RWPE1 (cell line): ENCODE data around the gene FILIP1L.

Source experiments
- CTCF ChIA-PET: fragments of 350-600 bp; sonication (Branson Sonifier 250); formaldehyde crosslinking; extraction: SDS; loops from one replicate; lab custom pipeline; 2021; lab: Yijun Ruan, JAX
- POLR2A ChIA-PET: fragments of 400-600 bp; formaldehyde crosslinking; extraction: SDS; loops from one replicate; lab custom pipeline; 2020; ENCODE audit warnings: antibody characterized with exemption; ENCODE audit not compliant: low non-redundant PET; lab: Yijun Ruan, JAX
- DNase-seq: peaks from one replicate; pipeline ENCODE4 v3.0.0; 2012; ENCODE audit warnings: low spot score
- H3K27ac ChIP-seq: fragments of 450-650 bp; 2 replicates; pipeline ENCODE4 v1.5.1; 2017
- TF ChIP-seq, protein P1 (sequence below): fragments of 450-650 bp; conservative IDR thresholded peaks from 2 replicates; pipeline ENCODE4 v1.5.1; 2017; ENCODE audit warnings: low read depth, mild to moderate bottlenecking

Gene FILIP1L

GRCh38 chr3:100023150-100023549 is 91.2 kb downstream of the FILIP1L start:
- TF ChIP-seq, protein P1, sequence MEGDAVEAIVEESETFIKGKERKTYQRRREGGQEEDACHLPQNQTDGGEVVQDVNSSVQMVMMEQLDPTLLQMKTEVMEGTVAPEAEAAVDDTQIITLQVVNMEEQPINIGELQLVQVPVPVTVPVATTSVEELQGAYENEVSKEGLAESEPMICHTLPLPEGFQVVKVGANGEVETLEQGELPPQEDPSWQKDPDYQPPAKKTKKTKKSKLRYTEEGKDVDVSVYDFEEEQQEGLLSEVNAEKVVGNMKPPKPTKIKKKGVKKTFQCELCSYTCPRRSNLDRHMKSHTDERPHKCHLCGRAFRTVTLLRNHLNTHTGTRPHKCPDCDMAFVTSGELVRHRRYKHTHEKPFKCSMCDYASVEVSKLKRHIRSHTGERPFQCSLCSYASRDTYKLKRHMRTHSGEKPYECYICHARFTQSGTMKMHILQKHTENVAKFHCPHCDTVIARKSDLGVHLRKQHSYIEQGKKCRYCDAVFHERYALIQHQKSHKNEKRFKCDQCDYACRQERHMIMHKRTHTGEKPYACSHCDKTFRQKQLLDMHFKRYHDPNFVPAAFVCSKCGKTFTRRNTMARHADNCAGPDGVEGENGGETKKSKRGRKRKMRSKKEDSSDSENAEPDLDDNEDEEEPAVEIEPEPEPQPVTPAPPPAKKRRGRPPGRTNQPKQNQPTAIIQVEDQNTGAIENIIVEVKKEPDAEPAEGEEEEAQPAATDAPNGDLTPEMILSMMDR, result no peak
- DNase-seq, result no peak
- POLR2A ChIA-PET, result no interaction called here
- H3K27ac ChIP-seq, result no peak overlapping the region
- CTCF ChIA-PET, result no interaction called here

DNA sequence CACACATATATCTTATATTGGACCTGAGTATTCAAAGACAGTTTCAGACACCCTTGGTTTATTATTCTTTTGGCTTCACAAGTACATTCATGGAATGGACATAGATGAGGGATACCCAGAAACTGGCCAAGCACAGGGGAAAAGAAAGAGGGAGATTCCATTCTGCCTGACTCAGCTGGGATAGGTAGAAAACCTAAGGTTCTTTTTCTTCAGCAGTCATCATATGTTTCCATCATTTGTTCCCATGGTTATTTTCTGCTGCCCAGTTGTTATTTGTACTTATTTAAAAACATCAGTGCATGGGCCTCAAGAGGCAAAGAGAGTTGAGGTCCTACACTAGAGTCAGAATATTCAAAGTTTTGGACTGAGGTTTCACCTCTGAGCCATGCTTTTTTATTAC is 91.8 kb downstream of the FILIP1L start:
- ChIA-PET POLR2A (interaction anchor here (0.6 kb wide), 1 partner anchor 16 kb away, joined by 8 read pairs; no protein-coding TSS in a partner anchor), CTCF (no interaction called here)
- DNase-seq, result no peak
- TF ChIP-seq, protein P1, result no peak
- no peak overlapping the region for H3K27ac ChIP-seq

DNA sequence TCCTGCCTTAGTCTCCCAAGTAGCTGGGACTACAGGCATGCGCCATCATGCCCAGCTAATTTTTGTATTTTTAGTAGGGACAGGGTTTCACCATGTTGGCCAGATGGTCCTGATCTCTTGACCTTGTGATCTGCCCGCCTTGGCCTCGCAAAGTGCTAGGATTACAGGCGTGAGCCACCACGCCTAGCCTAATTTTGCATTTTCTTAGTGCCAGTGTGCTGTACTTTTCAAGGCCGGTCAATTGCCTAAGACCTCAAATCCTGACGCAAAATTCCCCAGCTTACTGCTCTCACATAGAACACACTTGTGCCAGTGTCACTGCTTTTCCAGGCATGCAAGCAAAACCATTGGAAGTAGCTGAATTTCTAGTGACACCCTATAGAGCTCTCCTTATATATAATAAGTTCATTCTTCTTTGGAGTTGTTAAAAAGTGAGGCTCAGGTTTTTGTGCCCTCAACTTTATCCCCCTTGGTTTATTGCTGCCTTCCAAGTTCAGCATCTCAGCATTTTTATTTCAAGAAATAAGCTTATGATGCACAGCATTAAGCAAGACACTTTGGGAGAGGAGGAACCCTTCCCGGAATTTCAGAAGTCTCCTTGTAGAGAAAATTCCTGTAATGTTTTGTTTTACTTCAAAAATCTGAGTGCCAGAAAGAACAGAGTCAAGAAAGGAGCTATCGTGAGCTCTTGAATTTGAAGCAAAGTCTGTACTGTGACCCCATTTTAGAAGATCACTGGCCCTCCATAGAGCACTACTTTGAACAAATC is 93.2 kb downstream of the FILIP1L start:
- POLR2A ChIA-PET, result no interaction called here
- CTCF ChIA-PET, result interaction anchor here (0.6 kb wide), 1 partner anchor 37 kb away, joined by 4 read pairs; no protein-coding TSS in a partner anchor
- TF ChIP-seq, protein P1, result no peak
- DNase-seq, result no peak
- no peak overlapping the region for H3K27ac ChIP-seq

GRCh38 chr3:100019719-100020118 is 94.6 kb downstream of the FILIP1L start:
- TF ChIP-seq, protein P1, result no peak
- H3K27ac ChIP-seq, result no peak overlapping the region
- DNase-seq, result no peak
- ChIA-PET CTCF (no interaction called here), POLR2A (no interaction called here)

DNA sequence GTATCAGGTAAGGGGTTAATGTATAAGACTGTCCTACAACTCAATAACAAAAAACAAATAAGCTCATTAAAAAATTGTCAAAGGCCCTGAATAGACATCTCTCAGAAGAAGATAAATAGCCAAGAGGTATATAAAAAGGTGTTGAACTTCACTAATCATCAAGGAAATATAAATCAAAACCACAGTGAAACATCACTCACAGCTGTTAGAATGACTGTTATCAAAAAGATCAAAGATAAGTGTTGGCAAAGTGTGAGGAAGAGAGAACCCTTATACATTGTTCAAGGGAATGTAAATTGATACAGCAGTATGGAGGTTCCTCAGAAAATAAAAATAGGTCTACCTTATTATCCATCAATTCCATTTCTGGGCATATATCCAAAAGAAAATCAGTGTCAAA is 95.5 kb downstream of the FILIP1L start:
- CTCF ChIA-PET, result interaction anchor here (0.6 kb wide), 1 partner anchor 128 kb away, joined by 4 read pairs; no protein-coding TSS in a partner anchor
- DNase-seq, result no peak
- H3K27ac ChIP-seq, result no peak overlapping the region
- TF ChIP-seq, protein P1, result no peak
- POLR2A ChIA-PET, result no interaction called here

DNA sequence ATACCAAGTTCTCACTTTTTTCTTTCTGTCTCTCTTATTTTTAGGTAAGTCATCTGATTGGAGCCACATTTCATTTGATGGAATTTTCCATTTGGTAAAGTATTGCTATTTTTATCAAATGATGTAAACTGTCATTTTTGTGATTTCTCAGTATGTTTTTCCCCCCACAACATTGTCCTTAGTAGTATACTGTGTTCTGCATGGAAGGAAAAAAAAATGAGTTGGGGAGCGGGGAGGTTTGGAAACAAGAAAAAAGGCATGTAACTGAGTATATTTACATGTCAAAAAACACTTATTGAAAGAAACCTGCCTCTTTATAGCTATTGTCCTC is 104.2 kb downstream of the FILIP1L start:
- TF ChIP-seq, protein P1, result no peak
- no peak overlapping the region for H3K27ac ChIP-seq
- ChIA-PET CTCF (no interaction called here), POLR2A (no interaction called here)
- no peak for DNase-seq
